Breast epithelium (tissue), 4 donors: ENCODE measurements around the gene CHL1. TPM values are rescaled to one million over a fixed set of nuclear protein-coding genes. Genes with fewer than 3 reads are reported as not detected.
A peak's percentile ranks its signal among the peaks of the same experiment; 100 is the strongest.

Source experiments
- DNase-seq, 2 donors: peaks; one replicate each; pipeline ENCODE4 v3.0.0-alpha.2; 2019; ENCODE audit warnings: low spot score in 2 of 2
- H3K27ac ChIP-seq, 2 donors: fragments of 200-600 bp; sonication (generic) in 1 of 2; one replicate each; pipeline ENCODE4 v1.5.1; 2016 to 2019; ENCODE audit warnings: mild to moderate bottlenecking in 1 of 2
- H3K27me3 ChIP-seq, 2 donors: fragments of 200-600 bp; sonication (generic) in 1 of 2; one replicate each; pipeline versions ENCODE4 v1.5.1 to v1.6.0; 2017 to 2019; ENCODE audit warnings: control low read depth in 1 of 2, mild to moderate bottlenecking in 1 of 2
- H3K36me3 ChIP-seq: fragments of 200-600 bp; one replicate; pipeline ENCODE4 v1.5.1; 2019
- H3K4me1 ChIP-seq, 2 donors: fragments of 200-600 bp; sonication (generic); one replicate each; pipeline ENCODE4 v1.5.1; 2016 to 2019; ENCODE audit warnings: control low read depth in 1 of 2
- H3K4me3 ChIP-seq, 3 donors: fragments of 200-600 bp; sonication (generic); 1 replicate in 2 of 3; 2 replicates in 1 of 3; pipeline ENCODE4 v1.5.1; 2016 to 2019; ENCODE audit warnings: mild to moderate bottlenecking in 3 of 3, moderate library complexity in 2 of 3
- H3K9me3 ChIP-seq, 2 donors: fragments of 200-600 bp; sonication (generic) in 1 of 2; one replicate each; pipeline ENCODE4 v1.5.1; 2016 to 2019; ENCODE audit warnings: control low read depth in 1 of 2
- POLR2A ChIP-seq: fragments of 450-650 bp; IDR thresholded peaks from one replicate; pipeline ENCODE4 v1.6.1; 2016; ENCODE audit warnings: antibody characterized with exemption, mild to moderate bottlenecking, moderate library complexity
- POLR2AphosphoS5 ChIP-seq, 3 donors: sonication (generic); formaldehyde crosslinking; IDR thresholded peaks; one replicate each; pipeline ENCODE4 v1.6.1; 2017; ENCODE audit warnings: antibody characterized with exemption in 3 of 3
- intact Hi-C: fragments of 100-400 bp; cut with DNase I; formaldehyde crosslinking; loops from one replicate; pipeline ENCODE4 v1.15.1; 2023; ENCODE audit warnings: low total_unique reads
- total RNA-seq, 3 donors: library from RNA; depleted of rRNA; stranded (reverse); fragments of >200 nt; gene quantifications; one replicate each; pipeline ENCODE4 v1.1.0, GENCODE V29; 2016
- TF ChIP-seq, protein P1 (sequence below), 3 donors: fragments of 450-650 bp; IDR thresholded peaks; one replicate each; pipeline ENCODE4 v1.5.1; 2016 to 2017; ENCODE audit warnings: antibody characterized with exemption in 3 of 3, mild to moderate bottlenecking in 3 of 3, moderate library complexity in 3 of 3

The CHL1 gene
- total RNA-seq, 3 donors from 2014 or later: 34.8 to 49.8 (median 40.3) TPM

DNA sequence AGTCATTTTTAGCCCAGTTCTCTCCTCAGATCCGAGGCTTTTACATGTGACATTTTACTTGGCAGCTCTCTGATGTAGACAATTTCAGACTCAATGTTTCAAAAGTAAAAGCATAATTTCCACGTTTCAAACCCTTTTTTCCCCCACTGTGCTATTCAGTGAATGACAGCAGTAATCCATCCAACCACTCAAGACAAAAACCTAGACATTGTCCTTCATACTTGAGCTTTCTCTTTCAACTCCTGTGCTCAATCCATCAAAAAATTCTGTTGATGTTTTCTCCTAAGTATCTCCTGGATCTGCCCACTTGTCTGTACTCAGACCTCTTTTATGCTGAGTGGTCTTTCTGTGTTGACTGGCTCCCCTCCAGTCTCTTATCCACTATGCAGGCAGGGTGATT is 214.7 kb downstream of the CHL1 start:
- Histone ChIP-seq H3K36me3 (no peaks in the 10 kb centered on the region), H3K27me3 (no peaks in the 10 kb centered on the region), H3K27ac (no peak overlapping the region), H3K4me3 (no peak overlapping the region), H3K9me3 (no peaks in the 10 kb centered on the region), H3K4me1 (no peaks in the 10 kb centered on the region)
- intact Hi-C loops: loop anchor here (10.0 kb wide), 1 partner anchor 1454 kb away; no protein-coding TSS in a partner anchor
- no peak for DNase-seq
- no peak for TF ChIP-seq POLR2A
- TF ChIP-seq, protein P1, sequence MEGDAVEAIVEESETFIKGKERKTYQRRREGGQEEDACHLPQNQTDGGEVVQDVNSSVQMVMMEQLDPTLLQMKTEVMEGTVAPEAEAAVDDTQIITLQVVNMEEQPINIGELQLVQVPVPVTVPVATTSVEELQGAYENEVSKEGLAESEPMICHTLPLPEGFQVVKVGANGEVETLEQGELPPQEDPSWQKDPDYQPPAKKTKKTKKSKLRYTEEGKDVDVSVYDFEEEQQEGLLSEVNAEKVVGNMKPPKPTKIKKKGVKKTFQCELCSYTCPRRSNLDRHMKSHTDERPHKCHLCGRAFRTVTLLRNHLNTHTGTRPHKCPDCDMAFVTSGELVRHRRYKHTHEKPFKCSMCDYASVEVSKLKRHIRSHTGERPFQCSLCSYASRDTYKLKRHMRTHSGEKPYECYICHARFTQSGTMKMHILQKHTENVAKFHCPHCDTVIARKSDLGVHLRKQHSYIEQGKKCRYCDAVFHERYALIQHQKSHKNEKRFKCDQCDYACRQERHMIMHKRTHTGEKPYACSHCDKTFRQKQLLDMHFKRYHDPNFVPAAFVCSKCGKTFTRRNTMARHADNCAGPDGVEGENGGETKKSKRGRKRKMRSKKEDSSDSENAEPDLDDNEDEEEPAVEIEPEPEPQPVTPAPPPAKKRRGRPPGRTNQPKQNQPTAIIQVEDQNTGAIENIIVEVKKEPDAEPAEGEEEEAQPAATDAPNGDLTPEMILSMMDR (IDR thresholded peaks at IDR 0.05): no peak
- TF ChIP-seq POLR2AphosphoS5 (IDR thresholded peaks at IDR 0.05): no peak

DNA sequence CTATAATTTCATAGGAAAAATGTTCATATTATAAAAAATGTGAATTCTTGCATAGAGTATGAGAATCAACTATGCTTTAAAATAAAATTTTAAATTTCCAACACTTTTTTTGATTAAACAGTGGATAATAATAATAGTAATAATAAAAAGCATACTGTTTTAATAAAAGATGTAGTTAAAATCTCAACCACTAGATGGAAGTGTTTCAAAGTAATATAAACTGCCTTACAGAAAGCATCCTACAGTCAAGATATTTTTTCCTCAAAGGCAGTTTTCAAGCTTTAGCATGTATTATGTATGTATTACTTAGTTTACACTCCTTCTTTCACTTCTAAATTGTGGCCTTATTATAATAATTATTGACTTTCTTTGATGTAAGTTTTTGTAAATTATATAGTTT is 217.5 kb downstream of the CHL1 start:
- intact Hi-C loops: loop anchor here (10.0 kb wide), 1 partner anchor 1451 kb away; no protein-coding TSS in a partner anchor
- no peak for DNase-seq
- no peak overlapping the region for H3K27ac ChIP-seq
- no peak for TF ChIP-seq POLR2A
- TF ChIP-seq, protein P1 (IDR thresholded peaks at IDR 0.05): peak in 1 of 3 donors; percentile 21
- H3K9me3 ChIP-seq: no peaks in the 10 kb centered on the region
- no peaks in the 10 kb centered on the region for H3K27me3 ChIP-seq
- no peaks in the 10 kb centered on the region for H3K36me3 ChIP-seq
- H3K4me1 ChIP-seq: no peaks in the 10 kb centered on the region
- no peak overlapping the region for H3K4me3 ChIP-seq

GRCh38 chr3:418239-418929 is 221.8 kb downstream of the CHL1 start:
- Histone ChIP-seq H3K36me3 (no peaks in the 10 kb centered on the region), H3K27me3 (no peaks in the 10 kb centered on the region), H3K27ac (no peak overlapping the region), H3K9me3 (no peaks in the 10 kb centered on the region), H3K4me1 (no peaks in the 10 kb centered on the region), H3K4me3 (no peak overlapping the region)
- intact Hi-C loops: loop anchor here (10.0 kb wide), 1 partner anchor 1446 kb away; no protein-coding TSS in a partner anchor
- no peak for TF ChIP-seq POLR2A
- no peak for TF ChIP-seq POLR2AphosphoS5 (IDR thresholded peaks at IDR 0.05)
- TF ChIP-seq, protein P1 (IDR thresholded peaks at IDR 0.05): no peak
- DNase-seq: no peak

DNA sequence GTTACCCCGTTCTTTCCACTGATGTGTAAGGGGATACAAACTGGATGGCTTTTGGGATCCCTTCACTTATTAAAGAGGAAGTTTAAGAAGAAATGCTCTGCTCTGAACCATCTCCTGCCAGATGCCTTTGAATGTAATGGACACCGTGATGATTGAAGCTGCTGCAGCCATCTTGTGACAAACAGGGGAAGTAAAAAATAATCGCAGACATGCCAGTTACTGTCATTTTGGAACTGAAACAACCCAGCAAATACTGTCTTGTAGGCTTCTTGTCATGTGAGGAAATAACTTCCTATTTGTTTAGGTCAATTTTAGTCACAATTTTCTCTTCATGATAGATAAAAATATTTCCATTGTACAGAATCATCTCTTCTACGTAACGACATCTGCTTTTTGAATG is 224.0 kb downstream of the CHL1 start:
- Histone ChIP-seq H3K9me3 (no peaks in the 10 kb centered on the region), H3K36me3 (no peaks in the 10 kb centered on the region), H3K27me3 (no peaks in the 10 kb centered on the region), H3K4me3 (no peak overlapping the region), H3K27ac (no peak overlapping the region), H3K4me1 (no peaks in the 10 kb centered on the region)
- intact Hi-C loops: no loop called here
- TF ChIP-seq POLR2A (no peak), POLR2AphosphoS5 (IDR thresholded peaks at IDR 0.05) (no peak)
- TF ChIP-seq, protein P1 (IDR thresholded peaks at IDR 0.05): no peak
- DNase-seq: no peak

DNA sequence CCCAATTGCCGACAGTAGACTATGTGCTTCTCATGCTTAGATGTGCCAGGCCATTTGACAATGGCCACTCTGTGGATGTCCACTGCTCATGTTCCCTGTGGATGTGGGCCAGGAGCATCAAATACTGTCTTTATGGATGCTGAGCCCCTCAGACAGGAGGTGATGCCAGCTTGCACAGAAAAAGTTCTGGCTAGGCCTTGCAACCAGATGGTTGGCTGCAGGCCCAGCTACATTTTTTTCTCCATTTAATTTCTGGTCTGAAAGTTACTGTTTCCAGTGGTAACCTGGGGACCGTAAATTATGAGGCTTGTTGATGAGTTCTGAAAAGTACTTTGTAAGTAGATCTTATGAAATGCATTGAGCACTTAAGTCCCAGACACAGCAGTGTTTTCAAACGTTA is 228.5 kb downstream of the CHL1 start:
- DNase-seq: no peak
- intact Hi-C loops: no loop called here
- H3K36me3 ChIP-seq: no peaks in the 10 kb centered on the region
- H3K4me3 ChIP-seq: no peak overlapping the region
- H3K4me1 ChIP-seq: no peaks in the 10 kb centered on the region
- no peaks in the 10 kb centered on the region for H3K27me3 ChIP-seq
- H3K27ac ChIP-seq: no peak overlapping the region
- no peaks in the 10 kb centered on the region for H3K9me3 ChIP-seq
- TF ChIP-seq POLR2AphosphoS5 (IDR thresholded peaks at IDR 0.05) (no peak), POLR2A (no peak)
- TF ChIP-seq, protein P1 (IDR thresholded peaks at IDR 0.05): no peak
